Measurements from ENCODE around the gene CAMKV.
A peak's percentile ranks its signal among the peaks of the same experiment; 100 is the strongest.

Gene CAMKV

DNA sequence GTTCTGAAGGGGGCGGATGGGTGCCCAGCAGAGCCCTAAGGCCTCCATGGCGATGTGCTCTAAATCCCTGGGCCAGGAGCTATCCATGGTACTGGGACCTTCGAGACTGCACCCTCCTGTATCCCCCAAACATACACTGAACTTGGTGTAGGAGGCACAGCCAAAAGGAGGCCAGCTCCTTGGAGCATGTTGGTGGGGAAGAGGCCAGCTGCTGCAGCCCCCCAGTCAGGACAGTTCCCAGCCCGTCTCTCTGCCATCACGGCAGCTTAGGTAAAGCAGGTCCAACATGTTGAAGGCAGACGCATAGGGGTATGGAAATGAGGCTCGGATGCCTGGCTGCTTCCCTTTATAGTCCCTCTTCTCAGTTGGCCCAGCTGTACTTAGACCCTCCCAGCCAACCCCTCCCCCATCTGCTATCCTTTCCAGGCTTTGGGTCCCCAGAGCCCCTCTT lies 1.8 kb downstream of the CAMKV start:
- DNase-seq (ENCODE audit: low read depth) = peak; percentile 33
- TF ChIP-seq, protein P1, sequence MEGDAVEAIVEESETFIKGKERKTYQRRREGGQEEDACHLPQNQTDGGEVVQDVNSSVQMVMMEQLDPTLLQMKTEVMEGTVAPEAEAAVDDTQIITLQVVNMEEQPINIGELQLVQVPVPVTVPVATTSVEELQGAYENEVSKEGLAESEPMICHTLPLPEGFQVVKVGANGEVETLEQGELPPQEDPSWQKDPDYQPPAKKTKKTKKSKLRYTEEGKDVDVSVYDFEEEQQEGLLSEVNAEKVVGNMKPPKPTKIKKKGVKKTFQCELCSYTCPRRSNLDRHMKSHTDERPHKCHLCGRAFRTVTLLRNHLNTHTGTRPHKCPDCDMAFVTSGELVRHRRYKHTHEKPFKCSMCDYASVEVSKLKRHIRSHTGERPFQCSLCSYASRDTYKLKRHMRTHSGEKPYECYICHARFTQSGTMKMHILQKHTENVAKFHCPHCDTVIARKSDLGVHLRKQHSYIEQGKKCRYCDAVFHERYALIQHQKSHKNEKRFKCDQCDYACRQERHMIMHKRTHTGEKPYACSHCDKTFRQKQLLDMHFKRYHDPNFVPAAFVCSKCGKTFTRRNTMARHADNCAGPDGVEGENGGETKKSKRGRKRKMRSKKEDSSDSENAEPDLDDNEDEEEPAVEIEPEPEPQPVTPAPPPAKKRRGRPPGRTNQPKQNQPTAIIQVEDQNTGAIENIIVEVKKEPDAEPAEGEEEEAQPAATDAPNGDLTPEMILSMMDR (IDR thresholded peaks at IDR 0.05; ENCODE audit: insufficient read depth, low read depth, low read length, missing control alignments) = no peak

DNA sequence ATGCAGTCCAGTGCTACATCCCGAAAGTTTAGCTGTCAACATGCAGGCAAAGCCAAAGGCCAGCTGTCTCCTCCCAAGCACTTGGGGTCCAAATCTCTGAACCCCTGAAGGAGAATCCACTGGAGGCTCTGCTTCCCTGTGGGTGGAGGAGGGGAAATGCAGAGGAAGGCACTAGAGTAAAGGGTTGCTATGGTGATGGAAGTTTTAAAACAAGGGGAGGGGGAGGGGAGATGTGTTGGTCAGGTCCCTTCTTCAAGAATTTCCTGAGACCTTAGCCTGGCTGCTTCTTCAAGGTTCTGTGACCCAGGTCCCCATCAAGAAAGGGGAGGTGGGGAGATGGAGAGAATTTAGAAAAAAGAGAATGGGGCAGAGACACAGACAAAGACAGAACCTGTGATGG lies 2.3 kb downstream of the CAMKV start:
- no peak for DNase-seq (ENCODE audit: low read depth)
- TF ChIP-seq, protein P1 (IDR thresholded peaks at IDR 0.05; ENCODE audit: insufficient read depth, low read depth, low read length, missing control alignments) = no peak
- no peak overlapping the region for H3K4me3 ChIP-seq (ENCODE audit: low read depth, low read length)

More for the DNA sequence above, 1.8 kb downstream of the CAMKV start:
- H3K4me3 ChIP-seq (ENCODE audit: low read depth, low read length) = no peak overlapping the region

DNA sequence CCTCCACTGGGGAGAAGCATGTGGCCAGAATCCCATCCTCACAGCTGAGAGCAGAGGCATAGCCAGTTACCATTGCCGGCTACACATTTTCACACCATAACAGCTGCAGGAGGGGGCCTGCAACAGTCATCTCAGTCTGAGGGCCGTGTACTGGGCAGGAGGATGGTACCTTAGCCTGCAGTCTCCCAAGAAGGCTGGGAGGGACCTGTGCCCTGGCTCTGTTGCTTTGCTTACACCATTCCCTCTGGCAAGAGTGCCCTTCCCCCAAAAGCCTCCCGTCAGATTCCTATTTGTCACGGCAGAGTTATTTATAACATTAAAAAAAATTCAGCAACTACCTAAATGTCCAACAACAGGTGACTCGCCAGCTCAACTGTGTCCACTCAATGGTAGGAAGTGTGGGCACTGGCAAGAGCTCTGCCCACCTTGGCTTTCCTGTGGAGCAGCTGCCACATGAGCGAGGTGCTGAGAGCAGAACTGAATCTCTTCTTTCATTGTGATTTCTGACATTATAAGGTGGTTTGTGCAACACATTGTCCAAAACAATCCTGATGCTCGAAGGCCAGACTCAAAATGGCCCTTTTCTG lies 4.4 kb downstream of the CAMKV start:
- no peak for DNase-seq (ENCODE audit: low read depth)
- TF ChIP-seq, protein P1 (IDR thresholded peaks at IDR 0.05; ENCODE audit: insufficient read depth, low read depth, low read length, missing control alignments) = no peak
- no peak overlapping the region for H3K4me3 ChIP-seq (ENCODE audit: low read depth, low read length)

DNA sequence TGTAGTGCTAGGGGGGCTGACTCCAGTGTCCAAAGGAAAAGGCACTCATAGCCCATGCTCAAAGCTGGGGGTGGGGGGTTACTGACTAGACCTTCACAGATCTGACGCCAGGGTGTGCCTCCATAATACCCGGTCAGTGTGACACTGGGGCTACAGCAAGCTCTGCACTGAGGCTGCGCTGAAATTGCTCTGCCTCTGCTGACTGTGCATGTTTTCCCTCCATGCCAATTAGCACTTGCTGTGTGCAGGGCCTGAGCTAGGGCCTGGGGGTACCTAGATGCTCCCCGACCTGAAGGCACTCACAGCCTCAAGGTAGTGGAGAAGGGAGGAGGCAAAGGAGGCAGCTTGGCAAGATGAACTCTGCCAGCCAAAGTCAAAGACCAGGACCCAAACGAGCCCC lies 5.2 kb downstream of the CAMKV start:
- no peak for DNase-seq (ENCODE audit: low read depth)
- H3K4me3 ChIP-seq (ENCODE audit: low read depth, low read length) = no peak overlapping the region
- TF ChIP-seq, protein P1 (IDR thresholded peaks at IDR 0.05; ENCODE audit: insufficient read depth, low read depth, low read length, missing control alignments) = no peak

DNA sequence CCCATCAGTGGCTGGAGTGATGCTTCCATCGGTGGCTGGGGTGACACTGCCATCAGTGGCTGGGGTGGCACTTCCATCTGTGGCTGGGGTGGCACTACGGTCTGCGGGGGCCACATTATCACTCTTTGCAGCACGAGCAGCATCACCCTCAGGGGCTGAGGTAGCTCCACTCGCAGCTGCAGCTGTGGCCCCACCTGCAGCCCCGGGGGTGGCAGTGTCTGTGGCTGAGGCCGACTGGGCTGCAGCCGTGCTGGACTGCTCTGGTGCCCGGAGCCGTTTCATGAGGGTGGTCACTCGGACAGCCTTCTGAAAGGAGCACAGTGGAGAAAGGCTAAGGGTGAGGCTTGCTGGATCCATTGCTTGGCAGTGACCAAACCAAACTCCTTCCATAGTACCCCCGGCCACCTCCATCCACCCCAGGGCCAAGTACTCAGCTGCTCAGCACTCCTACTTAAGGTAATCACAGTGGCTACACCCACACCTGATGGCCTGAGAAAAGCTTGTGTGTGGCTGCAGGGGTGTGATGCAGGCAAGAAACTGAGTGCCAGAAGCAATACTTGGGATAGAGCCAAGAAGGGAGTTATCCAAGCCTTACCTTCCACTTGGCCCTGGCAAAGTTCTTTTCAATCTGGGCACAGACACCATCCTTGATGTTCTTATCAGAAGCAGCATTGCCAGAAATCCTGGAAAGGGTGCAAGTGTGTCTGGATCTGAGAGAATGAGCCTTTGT lies 10.0 kb downstream of the CAMKV start:
- H3K4me3 ChIP-seq (ENCODE audit: low read depth, low read length) = no peak overlapping the region
- TF ChIP-seq, protein P1 (IDR thresholded peaks at IDR 0.05; ENCODE audit: insufficient read depth, low read depth, low read length, missing control alignments) = no peak
- no peak for DNase-seq (ENCODE audit: low read depth)

DNA sequence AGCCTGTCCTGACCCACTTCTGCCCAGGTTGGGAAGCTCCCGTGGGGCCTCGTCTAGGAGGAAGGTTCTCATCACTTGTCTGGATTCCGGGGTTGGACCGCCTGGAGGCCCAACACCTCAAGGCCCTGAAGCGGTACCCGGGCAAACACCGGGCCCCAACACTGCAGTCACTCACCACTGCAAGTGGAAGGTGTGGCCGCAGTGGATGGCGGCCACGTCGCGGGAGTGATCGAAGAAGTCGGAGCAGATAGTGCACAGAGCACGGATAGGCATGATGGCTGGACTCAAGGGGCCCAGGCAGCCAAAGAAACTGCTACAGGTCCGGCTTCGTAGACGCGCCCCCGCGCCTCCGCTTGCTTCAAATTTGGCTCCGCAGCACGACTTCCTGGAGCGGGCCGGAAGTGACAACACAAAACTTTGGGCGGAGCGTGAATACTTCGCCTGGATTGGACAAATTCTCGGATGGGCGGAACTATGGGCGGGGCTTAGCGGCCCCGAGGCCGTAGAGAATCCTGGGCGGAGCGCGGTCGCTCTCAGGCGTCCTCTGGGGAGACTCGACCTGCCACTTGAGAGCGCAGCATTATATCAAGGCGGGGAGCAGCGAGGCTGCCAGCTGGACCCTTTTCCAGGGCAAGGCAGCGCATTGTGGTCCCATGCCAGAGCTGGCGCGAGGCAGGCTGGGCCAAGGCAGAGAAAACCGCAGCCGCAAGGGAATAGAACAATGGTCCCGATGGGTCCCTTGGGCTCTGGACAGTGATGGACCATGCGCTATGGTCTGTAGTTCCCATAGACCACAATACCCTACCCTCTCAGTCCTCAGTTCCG lies 13.3 kb downstream of the CAMKV start, which contains the start of gene TRAIP:
Gene TRAIP, minus strand, starts transcription at position 384 of the 825 bp plus-strand sequence. Its CDS starts 111 bp downstream, at position 273.
- peak; percentile 96 for DNase-seq (ENCODE audit: low read depth)
- peak within 1 kb of the TSS; percentile 78 for H3K4me3 ChIP-seq (ENCODE audit: low read depth, low read length)
- TF ChIP-seq, protein P1 (IDR thresholded peaks at IDR 0.05; ENCODE audit: insufficient read depth, low read depth, low read length, missing control alignments) = no peak

Data from GM12865 (cell line).